GM21367 (cell line): ENCODE results near the gene LZTFL1.

Experiments
- ATAC-seq: cut with Tn5 transposase; IDR thresholded peaks from one replicate; pipeline ENCODE4 v1.9.1; 2021; ENCODE audit not compliant: unreplicated experiment

Gene LZTFL1, protein sequence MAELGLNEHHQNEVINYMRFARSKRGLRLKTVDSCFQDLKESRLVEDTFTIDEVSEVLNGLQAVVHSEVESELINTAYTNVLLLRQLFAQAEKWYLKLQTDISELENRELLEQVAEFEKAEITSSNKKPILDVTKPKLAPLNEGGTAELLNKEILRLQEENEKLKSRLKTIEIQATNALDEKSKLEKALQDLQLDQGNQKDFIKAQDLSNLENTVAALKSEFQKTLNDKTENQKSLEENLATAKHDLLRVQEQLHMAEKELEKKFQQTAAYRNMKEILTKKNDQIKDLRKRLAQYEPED

DNA sequence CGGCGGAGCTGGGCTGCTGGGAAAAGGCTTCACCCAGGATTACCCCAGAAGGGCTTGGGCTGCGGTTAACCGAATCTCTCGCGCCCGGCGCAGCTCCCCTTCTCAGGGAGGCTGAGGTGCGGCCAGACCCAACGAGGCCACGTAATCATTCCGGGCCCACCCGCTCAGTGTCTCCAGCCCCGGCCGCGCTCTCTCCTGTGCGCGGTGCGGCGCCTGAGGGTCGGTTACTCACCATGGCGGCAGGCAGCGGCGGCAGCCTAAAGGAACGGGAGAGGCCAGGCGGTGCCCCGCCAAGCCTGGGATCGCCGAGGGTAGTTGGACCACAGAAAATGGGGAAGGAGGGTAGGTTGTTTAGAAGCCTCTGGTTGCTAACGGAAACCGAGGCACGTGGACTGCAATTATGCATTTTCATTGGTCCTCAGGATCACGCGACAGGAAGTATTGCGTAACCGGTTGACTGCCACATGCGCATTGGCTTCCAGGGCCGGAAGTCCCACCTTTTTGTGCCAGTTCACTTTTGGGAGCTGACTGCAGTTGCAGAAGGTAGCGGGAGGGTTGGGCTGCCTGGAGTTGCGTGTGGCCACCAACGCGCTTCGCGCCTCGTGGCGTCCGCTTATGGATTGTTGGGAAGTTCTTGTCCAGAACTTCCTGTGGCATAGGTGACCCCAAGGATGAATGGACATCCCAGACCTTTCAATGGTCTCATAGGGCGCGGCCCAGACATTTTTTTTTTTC lies at the start of gene LZTFL1:
Gene LZTFL1 (minus strand): TSS at position 363 of the 735 bp plus-strand sequence. CDS start 128 bp downstream, at position 235.
- ATAC-seq = peak; percentile 76

DNA sequence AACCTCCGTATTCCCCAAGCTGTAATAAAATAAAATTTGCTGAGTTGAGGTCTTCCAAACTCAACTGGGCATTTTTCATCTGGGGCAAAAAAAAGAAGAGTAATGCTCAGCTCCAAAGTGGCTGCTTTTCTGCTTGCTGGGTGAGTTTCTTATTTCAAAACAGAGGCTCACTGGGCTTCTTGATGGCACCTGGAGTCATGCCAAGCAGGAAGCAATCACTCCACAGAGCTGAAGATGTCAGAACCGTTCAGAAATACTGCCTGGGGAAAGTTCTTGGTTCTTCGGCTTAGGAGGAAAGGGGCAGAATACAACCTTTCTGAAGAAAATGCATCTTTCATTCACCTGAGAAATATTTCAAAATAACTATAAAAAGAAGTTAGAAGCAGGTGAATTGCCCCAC lies 48.5 kb upstream of the LZTFL1 start:
- no peak for ATAC-seq

DNA sequence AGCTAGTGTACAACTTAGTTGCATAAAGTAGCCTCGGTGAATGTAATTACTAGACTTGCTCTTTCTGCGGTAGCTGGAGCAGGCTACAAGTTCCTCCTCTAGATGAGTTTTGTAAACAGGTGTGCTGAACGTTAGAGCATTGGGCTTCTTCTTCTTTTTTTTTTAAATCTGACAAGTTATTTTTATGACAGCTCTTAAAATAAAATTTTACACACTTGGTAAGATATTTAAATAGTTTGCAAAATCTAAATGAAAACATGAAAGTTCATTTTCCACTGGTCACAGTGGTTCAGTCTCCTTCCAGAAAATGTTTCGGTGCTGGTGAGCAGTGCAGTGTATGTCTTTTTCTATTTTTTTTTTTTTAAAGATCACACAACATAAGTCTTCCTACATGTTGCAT lies 47.4 kb upstream of the LZTFL1 start:
- no peak for ATAC-seq

DNA sequence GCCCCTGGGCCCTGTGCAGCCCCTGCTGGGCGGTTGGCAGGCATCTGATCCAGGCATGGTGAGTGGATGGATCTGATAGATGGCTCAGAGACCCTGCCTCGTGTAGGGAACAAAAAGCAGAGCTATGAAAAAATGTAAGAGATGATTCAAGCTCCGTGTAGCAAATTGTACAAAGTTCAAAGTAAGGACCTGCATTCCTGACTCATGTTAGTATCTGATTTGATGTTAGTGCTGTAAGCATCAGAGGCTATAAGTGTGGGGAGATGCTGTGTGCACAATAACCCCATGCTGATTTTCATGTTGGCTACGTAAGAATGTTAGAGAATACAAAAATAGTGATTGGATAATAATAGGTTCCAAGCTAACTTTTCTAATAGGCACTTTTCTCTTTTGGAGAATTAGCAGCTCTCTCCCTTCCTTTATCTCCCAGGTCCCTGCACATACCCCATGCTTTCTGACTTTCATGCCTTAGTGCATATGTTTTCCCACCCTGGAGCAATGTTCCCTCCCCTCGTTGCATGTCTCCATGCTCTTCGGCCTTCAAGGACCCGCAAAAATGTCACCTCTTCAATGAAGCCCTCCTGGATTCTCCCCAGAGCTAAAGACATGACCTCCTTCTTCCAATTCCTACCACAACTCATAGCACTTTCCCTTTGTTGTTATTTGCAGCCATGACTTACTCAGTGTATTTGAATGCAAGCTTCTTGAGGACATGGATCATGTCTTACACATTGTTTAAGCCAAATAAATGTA lies 46.0 kb upstream of the LZTFL1 start:
- no peak for ATAC-seq

DNA sequence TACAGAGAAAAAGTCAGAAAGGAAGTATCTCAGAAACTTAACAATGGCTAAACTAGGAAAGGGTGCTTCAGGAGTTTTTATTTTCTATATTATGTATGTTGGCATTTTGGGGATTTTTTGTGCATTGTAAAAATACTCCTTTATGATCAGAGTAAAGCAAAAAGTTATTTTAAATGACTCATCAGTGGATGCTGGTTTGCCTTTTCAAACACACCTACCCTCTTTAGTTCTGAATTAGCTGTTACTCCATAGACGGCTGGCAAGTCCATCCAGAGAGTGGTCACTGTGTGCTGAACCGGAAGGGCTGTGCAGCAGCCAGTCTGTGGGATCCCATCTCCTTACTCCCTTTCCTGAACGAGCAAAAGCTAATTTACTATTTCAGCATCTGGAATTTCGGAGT lies 45.4 kb upstream of the LZTFL1 start:
- ATAC-seq = no peak

DNA sequence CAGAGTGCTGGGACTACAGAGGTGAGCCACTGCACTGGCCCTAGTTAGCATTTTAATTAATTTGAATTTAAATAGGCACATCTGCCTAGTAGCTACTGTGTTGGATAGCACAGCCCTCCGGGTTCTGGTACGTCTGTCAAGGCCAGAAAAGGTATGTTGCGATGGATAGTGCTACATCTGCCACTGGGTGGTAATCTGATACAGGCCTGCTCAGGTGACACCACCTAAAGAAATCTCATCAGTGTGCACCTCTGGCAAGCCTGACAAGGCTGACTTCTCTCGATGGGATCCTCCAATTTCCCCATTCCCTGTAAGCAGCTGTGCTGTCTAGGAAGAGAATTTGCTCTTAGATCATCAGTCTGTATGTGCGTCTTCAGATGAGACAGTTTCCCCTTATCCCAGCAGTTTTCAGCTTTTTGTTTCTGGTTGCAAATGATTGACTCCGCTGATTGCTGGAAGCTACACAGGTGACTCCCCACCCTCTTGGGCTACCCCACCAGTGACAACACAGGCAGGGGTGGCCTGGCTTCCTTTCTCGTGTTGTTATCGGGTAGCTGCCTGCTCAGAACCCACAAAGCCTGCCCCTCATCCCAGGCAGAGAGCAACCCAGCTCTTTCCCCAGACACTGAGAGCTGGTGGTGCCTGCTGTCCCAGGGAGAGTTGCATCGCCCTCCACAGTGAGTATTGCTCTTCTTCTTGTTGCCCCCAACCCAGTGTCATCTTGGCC lies 44.2 kb upstream of the LZTFL1 start, which contains the start of gene CCR9:
Gene CCR9 (plus strand): TSS at position 565 of the 727 bp plus-strand sequence. CDS start 8,391 bp downstream, outside the sequence.
- ATAC-seq = no peak

DNA sequence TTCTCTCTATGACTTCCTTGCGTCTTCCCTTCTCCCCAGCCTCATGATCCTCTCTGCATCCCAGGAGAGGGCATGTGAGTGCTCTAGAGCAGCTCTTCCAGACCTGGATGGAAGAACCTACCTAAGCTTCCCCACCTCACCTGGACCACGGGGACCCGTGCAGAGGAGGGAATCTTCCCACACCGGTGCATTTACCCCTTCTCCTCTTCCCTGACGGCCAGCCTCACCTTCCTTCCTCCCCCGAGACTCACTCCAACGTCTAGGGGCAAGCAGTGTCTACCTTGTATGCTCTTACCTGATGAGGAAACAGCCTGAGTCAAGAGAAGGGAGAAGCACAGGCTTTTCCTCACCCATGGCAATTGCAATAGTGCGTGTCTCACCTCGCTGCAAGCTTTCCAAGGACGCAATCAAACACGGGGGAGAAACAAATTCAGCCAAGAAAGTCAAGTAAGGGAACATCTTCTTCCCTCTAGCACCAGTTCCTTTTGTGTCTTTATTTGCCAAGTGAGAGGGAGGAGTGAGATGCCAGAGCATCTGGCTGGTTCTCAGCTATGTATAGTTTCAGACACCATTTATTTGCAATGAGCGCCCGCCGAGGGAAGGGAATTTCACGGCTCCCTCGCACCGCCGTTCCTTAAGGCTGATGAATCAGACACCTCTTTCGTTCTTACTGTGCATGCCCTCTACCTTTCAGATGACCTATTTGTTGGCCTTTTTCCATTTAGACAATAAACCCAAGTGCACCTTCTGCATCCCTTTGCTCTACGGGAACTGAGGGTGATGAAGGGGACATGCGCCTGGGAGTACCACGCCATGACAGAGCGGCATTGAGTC lies 42.7 kb upstream of the LZTFL1 start:
- ATAC-seq = no peak

DNA sequence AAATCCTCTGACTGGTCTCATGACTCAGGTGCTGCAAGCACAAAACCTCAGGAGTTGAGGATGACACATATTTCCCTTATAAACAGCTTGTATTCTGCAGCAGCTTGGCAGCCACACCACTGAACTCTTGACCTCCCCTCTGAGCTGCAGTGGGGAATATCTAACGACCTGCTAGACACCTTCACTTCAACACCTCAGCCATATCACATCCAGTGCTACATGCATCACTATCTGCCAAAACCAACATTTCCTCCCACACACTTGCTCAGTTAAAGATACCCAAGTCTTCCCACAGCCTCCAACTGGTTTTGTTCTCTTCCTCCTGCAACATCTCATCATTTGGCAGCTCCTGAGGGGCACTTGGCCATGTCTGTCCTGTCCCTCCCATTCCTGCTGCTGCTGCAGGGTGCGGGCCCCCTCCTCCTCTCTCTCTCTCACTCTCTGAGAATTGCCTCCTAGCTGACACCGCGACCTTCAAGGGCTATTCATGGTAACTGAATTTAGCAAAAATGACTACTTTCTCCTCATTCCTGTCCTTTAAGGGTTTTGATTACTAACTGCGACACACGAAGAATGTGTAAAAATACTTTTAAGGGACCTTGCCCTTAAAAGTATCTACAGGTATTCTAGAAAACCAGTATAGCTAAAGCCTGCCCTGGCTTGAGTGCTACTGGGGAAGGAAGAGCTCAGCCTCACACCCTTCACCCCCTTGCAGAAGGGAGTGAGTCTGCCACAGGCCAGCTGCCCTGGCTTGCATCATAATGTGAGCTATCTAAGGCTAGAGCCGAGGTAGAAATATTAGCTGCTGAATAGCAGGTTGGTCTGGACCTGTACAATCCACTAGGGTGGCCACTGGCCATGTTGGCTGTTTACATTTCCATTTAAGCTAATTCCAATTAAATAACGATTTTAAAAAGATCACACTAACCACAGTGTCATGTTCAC lies 39.4 kb upstream of the LZTFL1 start:
- no peak for ATAC-seq

DNA sequence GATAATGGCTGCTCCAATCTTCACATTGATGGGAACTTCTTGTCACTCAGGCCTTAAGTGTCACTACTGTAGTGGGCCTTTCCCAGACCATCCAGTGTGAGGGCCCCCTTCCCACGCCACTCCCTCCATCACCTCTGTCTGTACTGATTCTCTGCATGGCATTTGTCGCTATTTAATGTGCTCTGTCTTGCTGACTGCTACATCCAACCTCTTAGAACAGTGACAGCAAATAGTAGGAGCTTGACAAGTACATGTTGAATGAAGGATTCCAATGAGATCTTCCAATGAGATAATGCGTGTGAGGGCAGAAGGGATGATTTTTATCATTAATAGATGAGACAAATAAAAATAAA lies 38.8 kb upstream of the LZTFL1 start:
- ATAC-seq = no peak

DNA sequence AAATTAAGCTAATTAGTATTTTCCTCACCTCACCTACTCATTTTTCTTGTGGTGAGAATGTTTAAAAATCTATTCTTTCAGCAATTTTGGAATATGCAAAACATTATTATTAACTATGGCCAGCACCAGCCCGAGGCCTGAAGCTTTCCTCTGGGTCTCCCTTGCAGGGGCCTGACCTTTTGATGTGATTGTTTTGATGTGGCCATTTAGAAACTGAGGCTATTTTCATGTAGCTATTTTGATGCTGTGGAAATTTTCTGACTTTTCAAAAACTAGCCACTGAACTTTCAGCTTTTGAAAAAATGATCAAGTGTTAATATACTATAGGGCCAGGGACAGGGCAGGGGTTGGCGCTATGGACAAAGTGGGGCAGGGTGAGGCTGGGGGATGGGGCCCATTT lies 36.2 kb upstream of the LZTFL1 start:
- ATAC-seq = no peak

DNA sequence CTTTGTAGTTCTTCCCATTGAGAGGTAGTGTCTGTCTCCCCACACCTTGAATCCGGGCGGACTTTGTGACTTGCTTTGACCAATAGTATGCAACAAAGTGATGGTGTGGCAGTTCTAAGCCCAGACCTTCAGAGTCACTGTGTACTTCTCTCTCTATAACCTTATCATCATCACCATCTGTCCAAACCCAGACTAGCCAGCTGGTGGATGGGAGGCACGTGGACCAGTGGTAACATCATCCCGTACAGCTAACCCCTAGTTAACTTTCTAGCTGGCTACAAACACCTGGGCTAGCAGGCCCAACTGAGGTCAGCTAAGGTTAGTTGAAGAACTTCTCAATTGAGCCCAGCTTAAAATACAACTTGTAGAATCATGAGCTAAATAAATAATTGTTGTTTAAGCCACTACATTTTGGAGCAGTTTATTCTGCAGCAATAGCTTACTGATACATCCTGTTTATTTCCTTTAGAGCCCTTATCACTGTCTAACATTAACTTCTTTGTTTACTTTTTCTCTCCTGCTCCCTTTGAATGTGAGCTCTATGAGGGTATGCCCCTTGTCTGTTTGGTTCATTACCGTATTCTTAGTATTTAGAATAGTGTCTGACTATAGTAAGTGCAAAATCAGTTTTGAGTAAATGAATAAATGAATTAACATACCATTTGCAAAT lies 32.9 kb upstream of the LZTFL1 start:
- no peak for ATAC-seq

DNA sequence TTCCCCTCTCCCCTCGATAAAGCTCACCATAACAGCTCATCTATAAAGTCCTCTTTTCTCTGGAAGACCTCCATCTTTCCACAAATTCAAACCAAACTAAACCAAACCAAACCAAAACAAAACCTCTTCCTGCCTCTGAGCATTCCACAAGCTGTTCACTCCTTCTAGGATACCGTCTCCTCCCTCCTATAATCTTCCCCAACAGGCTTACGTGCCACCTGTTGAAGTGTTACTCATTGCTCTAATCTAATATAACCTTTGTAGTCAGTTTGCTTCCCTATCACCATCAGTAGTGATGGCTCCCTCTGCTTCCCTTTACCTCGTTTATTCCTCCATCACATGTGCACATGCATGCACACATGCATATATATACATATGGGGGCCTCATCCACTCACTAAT lies 31.7 kb upstream of the LZTFL1 start:
- no peak for ATAC-seq

DNA sequence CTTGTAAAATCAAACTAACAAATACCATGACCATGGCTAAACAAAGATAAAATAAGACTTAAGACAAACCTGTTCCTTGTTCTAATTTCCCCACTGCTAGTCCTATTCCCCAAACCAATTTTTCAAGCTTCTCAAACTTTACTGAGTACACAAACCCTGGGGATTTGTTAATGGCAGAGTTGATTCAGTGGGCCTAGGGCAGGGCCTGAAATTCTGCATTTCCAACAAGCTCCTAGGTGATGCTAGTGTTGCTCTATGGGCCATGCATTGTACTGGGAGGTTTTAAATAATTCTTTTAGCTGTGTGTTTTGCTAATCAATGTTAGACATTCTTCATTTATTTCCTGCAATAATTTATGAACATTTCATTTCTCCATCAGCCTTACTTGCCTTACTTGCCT lies 31.1 kb upstream of the LZTFL1 start:
- ATAC-seq = no peak

DNA sequence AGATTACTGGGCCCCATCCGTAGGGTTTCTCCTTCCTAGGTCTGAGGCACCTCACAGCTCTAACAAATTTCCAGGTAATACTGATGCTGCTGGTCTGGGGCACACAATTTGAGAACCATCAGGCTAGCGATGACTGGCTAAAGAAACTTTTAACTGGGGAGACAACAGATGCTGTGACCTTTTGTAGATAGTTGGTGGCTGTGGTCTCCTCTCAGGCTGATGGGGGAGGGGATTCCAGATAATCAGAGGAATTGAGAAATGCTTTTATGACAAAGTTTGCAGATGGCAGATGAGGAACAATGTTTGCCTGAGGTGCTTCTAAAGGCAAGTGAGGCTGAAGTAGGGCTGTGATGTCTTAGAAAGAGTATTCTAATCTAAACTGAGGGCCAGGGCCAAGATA lies 30.6 kb upstream of the LZTFL1 start:
- no peak for ATAC-seq

DNA sequence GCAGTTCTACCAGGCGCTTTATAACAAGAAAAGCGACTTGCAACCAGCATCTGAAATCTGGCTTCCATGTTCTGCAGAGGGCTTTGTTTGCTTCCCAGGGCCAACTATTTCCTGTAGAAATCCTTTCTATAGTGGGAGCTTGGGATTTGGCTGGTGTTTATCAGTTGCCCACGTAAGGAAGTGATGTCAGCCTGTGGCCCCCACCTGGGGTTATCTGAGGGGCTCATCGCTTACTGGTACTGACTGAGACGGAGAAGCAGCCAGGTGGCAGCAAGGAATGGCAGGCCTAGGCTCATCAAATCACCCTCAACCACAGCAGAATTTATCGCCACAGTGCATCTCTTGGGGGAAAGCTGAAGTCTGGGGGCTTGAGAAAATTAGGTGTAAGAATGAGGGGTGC lies 29.9 kb upstream of the LZTFL1 start:
- no peak for ATAC-seq

DNA sequence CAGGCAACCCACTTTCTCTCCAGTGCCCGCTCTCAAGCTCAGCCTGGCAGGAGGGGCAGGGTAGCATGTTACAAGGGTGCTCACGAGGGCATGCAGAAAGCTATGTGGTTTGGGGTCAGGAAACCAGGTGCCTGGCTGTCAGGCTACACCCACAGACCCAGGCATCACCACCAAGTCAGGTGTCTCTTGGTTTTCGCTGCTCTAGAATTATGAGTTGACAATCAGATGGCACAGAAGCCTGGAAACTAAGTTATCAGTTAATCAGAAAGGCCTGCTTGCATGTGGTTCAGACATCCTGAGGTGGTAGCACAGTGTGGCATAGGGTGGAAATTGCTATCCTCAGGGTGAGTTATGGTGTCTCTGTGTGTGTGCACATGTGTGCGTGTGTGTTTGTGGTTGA lies 28.2 kb upstream of the LZTFL1 start:
- no peak for ATAC-seq

DNA sequence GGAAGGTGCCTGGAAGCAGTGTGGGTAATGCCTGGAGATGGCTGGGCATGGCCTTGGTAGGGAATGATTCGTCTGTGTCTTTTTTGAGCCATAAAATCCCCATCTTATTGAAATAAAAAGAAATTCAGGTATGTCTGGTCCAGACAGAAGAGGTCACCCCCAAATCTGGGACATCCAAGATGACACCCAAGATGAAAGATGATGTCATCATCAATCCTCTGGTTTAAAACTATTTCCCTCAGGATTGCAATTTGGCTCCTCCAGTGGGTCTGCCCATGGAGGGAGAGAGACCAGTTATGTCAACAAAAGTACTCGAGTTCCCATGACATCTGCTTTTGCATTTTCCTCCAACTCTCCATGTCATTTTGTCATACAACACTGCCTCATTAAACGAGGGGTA lies 27.7 kb upstream of the LZTFL1 start:
- ATAC-seq = no peak

DNA sequence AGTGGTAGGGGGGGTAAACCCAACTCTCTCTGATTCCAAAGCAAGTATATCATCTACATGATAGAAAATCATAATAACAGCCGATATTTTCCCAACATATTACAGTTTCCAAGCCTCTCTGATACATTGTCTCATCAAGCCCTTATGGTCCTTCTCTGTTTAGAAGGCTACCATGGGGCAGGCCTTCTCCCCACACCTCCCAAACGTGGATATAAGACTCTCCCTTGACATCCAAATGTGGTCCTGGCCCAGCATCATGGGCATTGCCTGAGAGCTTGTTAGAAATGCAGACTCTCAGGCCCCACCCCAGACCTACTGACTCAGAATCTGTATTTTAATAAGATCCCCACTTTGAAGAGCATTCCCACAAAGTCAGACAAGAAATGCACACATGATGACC lies 26.7 kb upstream of the LZTFL1 start:
- no peak for ATAC-seq

DNA sequence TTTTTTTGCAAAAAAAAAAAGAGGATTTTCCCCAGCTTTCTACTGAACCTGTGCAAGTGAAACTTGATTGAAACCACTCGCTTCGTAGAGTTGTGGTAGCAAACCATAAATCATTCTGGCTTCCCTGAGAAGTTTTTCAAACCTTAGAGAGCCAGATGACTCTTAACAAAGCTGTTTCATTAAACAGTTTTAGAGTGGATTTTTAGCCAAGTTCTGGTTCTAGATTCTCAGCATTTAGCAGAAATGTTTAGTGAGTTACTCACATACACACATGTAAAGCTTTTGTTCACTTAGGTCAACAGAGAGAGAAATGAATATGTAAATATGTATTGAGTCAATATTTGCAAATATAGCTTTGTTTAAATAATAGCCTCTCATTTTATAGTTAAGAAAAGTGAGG lies 26.3 kb upstream of the LZTFL1 start:
- ATAC-seq = no peak
